A549 (cell line): ENCODE data around the gene SLC39A13.

Experiments used
- CEBPB ChIP-seq, 2 experiments: fragments of >200 bp in 1 of 2; sonication (Bioruptor Twin) in 1 of 2; formaldehyde crosslinking in 1 of 2; IDR thresholded peaks; 2 replicates each; pipeline ENCODE4 v1.6.1; 2012 to 2016
- EHMT2 ChIP-seq: fragments of 200-600 bp; sonication (generic); IDR thresholded peaks from 2 replicates; pipeline ENCODE4 v1.6.1; 2016; ENCODE audit warnings: antibody characterized with exemption, low read depth, mild to moderate bottlenecking, moderate library complexity
- EP300 ChIP-seq, 2 experiments: fragments of >200 bp; sonication (Bioruptor Twin); formaldehyde crosslinking; IDR thresholded peaks; 2 replicates in 1 of 2; 3 replicates in 1 of 2; pipeline ENCODE4 v1.6.1; 2016 to 2017
- GATA3 ChIP-seq: IDR thresholded peaks from 2 replicates; pipeline ENCODE4 v1.6.1; 2012; ENCODE audit warnings: borderline replicate concordance
- JUNB ChIP-seq: fragments of >200 bp; sonication (Bioruptor Twin); formaldehyde crosslinking; IDR thresholded peaks from 2 replicates; pipeline ENCODE4 v1.6.1; 2016
- PHF8 ChIP-seq: fragments of 200-600 bp; sonication (generic); IDR thresholded peaks from 2 replicates; pipeline ENCODE4 v1.6.1; 2016; ENCODE audit warnings: low read depth, mild to moderate bottlenecking, antibody characterized with exemption, moderate library complexity, borderline replicate concordance
- TF ChIP-seq, protein P1 (sequence below): fragments of 150-350 bp; IDR thresholded peaks from 2 replicates; pipeline ENCODE4 v1.6.1; 2014; ENCODE audit warnings: low read depth, mild to moderate bottlenecking, low read length
- TF ChIP-seq, protein P2 (sequence below): fragments of >200 bp; sonication (Bioruptor Twin); formaldehyde crosslinking; IDR thresholded peaks from 3 replicates; pipeline ENCODE4 v1.5.1; 2016
- TF ChIP-seq, protein P3 (sequence below): IDR thresholded peaks from 2 replicates; pipeline ENCODE4 v1.6.1; 2012
- TF ChIP-seq, protein P4 (sequence below): fragments of 450-650 bp; IDR thresholded peaks from 2 replicates; pipeline ENCODE4 v1.6.1; 2014; ENCODE audit warnings: antibody characterized with exemption

DNA sequence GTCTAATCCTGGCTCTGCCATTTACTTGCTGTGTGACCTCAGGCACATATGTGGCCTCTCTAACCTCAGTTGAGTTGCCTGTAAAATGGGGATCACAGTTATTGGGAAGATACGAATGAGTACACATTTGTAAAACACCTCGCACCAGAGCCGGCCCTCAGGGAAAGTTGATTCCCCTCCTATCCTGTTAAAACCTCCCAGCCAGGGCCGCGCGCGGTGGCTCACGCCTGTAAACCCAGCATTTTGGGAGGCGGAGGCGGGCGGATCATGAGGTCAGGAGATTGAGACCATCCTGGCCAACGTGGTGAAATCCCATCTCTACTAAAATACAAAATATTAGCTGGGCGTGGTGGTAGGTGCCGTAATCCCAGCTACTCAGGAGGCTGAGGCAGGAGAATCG lies 48.0 kb upstream of the SLC39A13 start:
- TF ChIP-seq, protein P1, sequence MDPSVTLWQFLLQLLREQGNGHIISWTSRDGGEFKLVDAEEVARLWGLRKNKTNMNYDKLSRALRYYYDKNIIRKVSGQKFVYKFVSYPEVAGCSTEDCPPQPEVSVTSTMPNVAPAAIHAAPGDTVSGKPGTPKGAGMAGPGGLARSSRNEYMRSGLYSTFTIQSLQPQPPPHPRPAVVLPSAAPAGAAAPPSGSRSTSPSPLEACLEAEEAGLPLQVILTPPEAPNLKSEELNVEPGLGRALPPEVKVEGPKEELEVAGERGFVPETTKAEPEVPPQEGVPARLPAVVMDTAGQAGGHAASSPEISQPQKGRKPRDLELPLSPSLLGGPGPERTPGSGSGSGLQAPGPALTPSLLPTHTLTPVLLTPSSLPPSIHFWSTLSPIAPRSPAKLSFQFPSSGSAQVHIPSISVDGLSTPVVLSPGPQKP, result no peak
- TF ChIP-seq, protein P2, sequence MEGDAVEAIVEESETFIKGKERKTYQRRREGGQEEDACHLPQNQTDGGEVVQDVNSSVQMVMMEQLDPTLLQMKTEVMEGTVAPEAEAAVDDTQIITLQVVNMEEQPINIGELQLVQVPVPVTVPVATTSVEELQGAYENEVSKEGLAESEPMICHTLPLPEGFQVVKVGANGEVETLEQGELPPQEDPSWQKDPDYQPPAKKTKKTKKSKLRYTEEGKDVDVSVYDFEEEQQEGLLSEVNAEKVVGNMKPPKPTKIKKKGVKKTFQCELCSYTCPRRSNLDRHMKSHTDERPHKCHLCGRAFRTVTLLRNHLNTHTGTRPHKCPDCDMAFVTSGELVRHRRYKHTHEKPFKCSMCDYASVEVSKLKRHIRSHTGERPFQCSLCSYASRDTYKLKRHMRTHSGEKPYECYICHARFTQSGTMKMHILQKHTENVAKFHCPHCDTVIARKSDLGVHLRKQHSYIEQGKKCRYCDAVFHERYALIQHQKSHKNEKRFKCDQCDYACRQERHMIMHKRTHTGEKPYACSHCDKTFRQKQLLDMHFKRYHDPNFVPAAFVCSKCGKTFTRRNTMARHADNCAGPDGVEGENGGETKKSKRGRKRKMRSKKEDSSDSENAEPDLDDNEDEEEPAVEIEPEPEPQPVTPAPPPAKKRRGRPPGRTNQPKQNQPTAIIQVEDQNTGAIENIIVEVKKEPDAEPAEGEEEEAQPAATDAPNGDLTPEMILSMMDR, result no peak
- TF ChIP-seq, protein P3, sequence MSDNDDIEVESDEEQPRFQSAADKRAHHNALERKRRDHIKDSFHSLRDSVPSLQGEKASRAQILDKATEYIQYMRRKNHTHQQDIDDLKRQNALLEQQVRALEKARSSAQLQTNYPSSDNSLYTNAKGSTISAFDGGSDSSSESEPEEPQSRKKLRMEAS, result no peak
- TF ChIP-seq EHMT2, result no peak
- TF ChIP-seq PHF8, result no peak
- no peak for TF ChIP-seq EP300 (IDR thresholded peaks at IDR 0.05)
- no peak for TF ChIP-seq GATA3
- no peak for TF ChIP-seq CEBPB (IDR thresholded peaks at IDR 0.05)
- TF ChIP-seq, protein P4, sequence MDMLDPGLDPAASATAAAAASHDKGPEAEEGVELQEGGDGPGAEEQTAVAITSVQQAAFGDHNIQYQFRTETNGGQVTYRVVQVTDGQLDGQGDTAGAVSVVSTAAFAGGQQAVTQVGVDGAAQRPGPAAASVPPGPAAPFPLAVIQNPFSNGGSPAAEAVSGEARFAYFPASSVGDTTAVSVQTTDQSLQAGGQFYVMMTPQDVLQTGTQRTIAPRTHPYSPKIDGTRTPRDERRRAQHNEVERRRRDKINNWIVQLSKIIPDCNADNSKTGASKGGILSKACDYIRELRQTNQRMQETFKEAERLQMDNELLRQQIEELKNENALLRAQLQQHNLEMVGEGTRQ, result no peak
- TF ChIP-seq JUNB, result no peak
